ENCODE measurements around the gene IDH3G. TPM values are rescaled to one million over a fixed set of nuclear protein-coding genes. Genes with fewer than 3 reads are reported as not detected.

IDH3G gene
- total RNA-seq, 1 donor from 2014 or later, result 41.9 TPM

GRCh38 chrX:153769158-153769864 is 24.9 kb downstream of the IDH3G start:
- H2AFZ ChIP-seq (ENCODE audit: low read depth, low read length), result no peak overlapping the region
- FAIRE-seq (no peak), DNase-seq (ENCODE audit: low read depth) (no peak)
- H3K4me3 Mint-ChIP-seq (ENCODE audit: unreplicated experiment), result no peak overlapping the region
- H3K4me1 ChIP-seq (ENCODE audit: insufficient read depth, low read length), result peaks cover 22% of the 10 kb centered on the region
- no peak overlapping the region for H3K27ac Mint-ChIP-seq (ENCODE audit: unreplicated experiment)
- H3K79me2 ChIP-seq (ENCODE audit: insufficient read depth, low read length), result no peaks in the 10 kb centered on the region
- H3K4me1 Mint-ChIP-seq (ENCODE audit: low read depth, unreplicated experiment), result no peaks in the 10 kb centered on the region
- H3K36me3 ChIP-seq (ENCODE audit: insufficient read depth, low read length), result no peaks in the 10 kb centered on the region
- H3K9ac ChIP-seq (ENCODE audit: low read length), result no peak overlapping the region
- no peak overlapping the region for H3K27ac ChIP-seq (ENCODE audit: low read depth, low read length)
- H3K9me3 Mint-ChIP-seq (ENCODE audit: unreplicated experiment), result no peaks in the 10 kb centered on the region
- no peaks in the 10 kb centered on the region for H3K27me3 ChIP-seq (ENCODE audit: insufficient read depth, low read length)
- H3K27me3 Mint-ChIP-seq (ENCODE audit: low read depth, unreplicated experiment), result no peaks in the 10 kb centered on the region
- TF ChIP-seq EZH2 (IDR thresholded peaks at IDR 0.05; ENCODE audit: insufficient read depth, low read length) (no peak), CTCF (IDR thresholded peaks at IDR 0.05; ENCODE audit: insufficient read depth, low read depth, low read length) (no peak)
- H3K9me3 ChIP-seq (ENCODE audit: insufficient read depth, low read depth, low read length), result no peaks in the 10 kb centered on the region
- H3K36me3 Mint-ChIP-seq (ENCODE audit: low read depth, unreplicated experiment), result no peaks in the 10 kb centered on the region
- no peaks in the 10 kb centered on the region for H4K20me1 ChIP-seq (ENCODE audit: insufficient read depth, low read length)
- H3K4me2 ChIP-seq (ENCODE audit: low read length), result no peak overlapping the region
- H3K4me3 ChIP-seq (ENCODE audit: insufficient read depth, low read depth, low read length), result no peak overlapping the region

DNA sequence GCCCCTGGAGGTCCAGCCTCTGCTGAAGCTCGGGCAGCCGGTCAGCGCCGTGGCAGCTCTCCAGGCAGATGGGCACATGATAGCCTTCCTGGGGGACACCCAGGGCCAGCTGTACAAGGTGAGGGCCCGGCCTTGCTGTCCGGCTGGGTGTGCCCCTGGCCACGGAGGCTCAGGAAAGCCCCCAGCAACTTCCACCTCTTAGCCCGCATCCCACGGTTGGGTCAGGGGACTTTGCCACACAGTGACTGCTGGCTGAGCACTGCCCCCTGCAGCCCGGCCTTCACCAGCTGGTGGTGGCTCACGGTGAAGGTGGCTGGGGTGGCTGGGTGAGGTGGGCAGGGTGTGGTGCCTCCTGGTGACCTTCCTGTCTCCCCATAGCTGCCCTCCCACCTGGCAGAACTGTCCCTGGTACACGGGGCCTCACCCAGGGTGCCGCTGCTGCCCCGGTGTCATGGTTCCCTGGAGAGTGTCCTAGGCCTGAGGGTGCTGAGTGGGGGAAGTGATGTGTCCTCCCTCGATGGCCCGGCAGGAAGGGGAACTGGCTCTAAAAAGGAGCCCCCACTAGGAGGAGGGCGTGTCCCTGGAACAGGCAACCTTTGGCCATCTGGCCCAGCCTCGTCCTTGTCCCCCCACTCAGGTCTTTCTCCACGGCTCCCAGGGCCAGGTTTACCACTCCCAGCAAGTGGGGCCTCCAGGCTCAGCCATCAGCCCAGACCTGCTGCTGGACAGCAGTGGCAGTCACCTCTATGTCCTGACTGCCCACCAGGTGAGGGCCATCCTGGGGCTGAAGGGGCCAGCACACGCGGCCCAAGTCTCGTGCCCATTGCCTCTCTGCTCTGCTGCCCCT is 25.6 kb downstream of the IDH3G start:
- peaks cover 2% of the 10 kb centered on the region for H3K27me3 Mint-ChIP-seq (ENCODE audit: low read depth, unreplicated experiment)
- H4K20me1 ChIP-seq (ENCODE audit: insufficient read depth, low read length), result peaks cover 3% of the 10 kb centered on the region
- no peaks in the 10 kb centered on the region for H3K9me3 Mint-ChIP-seq (ENCODE audit: unreplicated experiment)
- H3K4me2 ChIP-seq (ENCODE audit: low read length), result no peak overlapping the region
- H3K4me3 Mint-ChIP-seq (ENCODE audit: unreplicated experiment), result no peak overlapping the region
- no peak overlapping the region for H3K4me3 ChIP-seq (ENCODE audit: insufficient read depth, low read depth, low read length)
- no peak overlapping the region for H3K27ac ChIP-seq (ENCODE audit: low read depth, low read length)
- no peaks in the 10 kb centered on the region for H3K4me1 Mint-ChIP-seq (ENCODE audit: low read depth, unreplicated experiment)
- no peak for FAIRE-seq
- H3K36me3 Mint-ChIP-seq (ENCODE audit: low read depth, unreplicated experiment), result no peaks in the 10 kb centered on the region
- H3K9ac ChIP-seq (ENCODE audit: low read length), result no peak overlapping the region
- H2AFZ ChIP-seq (ENCODE audit: low read depth, low read length), result no peak overlapping the region
- no peaks in the 10 kb centered on the region for H3K27me3 ChIP-seq (ENCODE audit: insufficient read depth, low read length)
- no peaks in the 10 kb centered on the region for H3K36me3 ChIP-seq (ENCODE audit: insufficient read depth, low read length)
- H3K4me1 ChIP-seq (ENCODE audit: insufficient read depth, low read length), result peaks cover 25% of the 10 kb centered on the region
- no peak overlapping the region for H3K27ac Mint-ChIP-seq (ENCODE audit: unreplicated experiment)
- H3K9me3 ChIP-seq (ENCODE audit: insufficient read depth, low read depth, low read length), result no peaks in the 10 kb centered on the region
- TF ChIP-seq EZH2 (IDR thresholded peaks at IDR 0.05; ENCODE audit: insufficient read depth, low read length), result no peak
- no peak for TF ChIP-seq CTCF (IDR thresholded peaks at IDR 0.05; ENCODE audit: insufficient read depth, low read depth, low read length)
- DNase-seq (ENCODE audit: low read depth), result no peak
- H3K79me2 ChIP-seq (ENCODE audit: insufficient read depth, low read length), result no peaks in the 10 kb centered on the region

All from astrocyte (in vitro differentiated cells and primary cell).